ENCODE data around the gene MKRN2OS. TPM values are rescaled to one million over a fixed set of nuclear protein-coding genes. Genes with fewer than 3 reads are reported as not detected.

Gene MKRN2OS
- total RNA-seq = not detected
- long read RNA-seq, partial matches to known transcripts = 0 of 6 reads
- long read RNA-seq, other reads (novel, unspliced or antisense) = 6 of 6 reads

GRCh38 chr3:12545473-12545791 is at the start of gene MKRN2OS:
Gene MKRN2OS, minus strand, starts transcription at chr3:12545499. Its CDS starts 35 bp downstream, at chr3:12545464.
- no peak for DNase-seq (ENCODE audit: low spot score)

GRCh38 chr3:12593473-12593872 is 48.2 kb upstream of the MKRN2OS start:
- DNase-seq (ENCODE audit: low spot score) = no peak

GRCh38 chr3:12591997-12592715 is 46.9 kb upstream of the MKRN2OS start:
- DNase-seq (ENCODE audit: low spot score) = no peak

- no peak for DNase-seq (ENCODE audit: low spot score)
Observed at GRCh38 chr3:12591456-12591855, 46.2 kb upstream of the MKRN2OS start.

- no peak for DNase-seq (ENCODE audit: low spot score)
Observed at GRCh38 chr3:12590096-12590495, 44.8 kb upstream of the MKRN2OS start.

GRCh38 chr3:12588039-12589009 is 43.0 kb upstream of the MKRN2OS start:
- DNase-seq (ENCODE audit: low spot score) = no peak

GRCh38 chr3:12586403-12586802 is 41.1 kb upstream of the MKRN2OS start:
- DNase-seq (ENCODE audit: low spot score) = no peak

GRCh38 chr3:12585970-12586369 is 40.7 kb upstream of the MKRN2OS start:
- no peak for DNase-seq (ENCODE audit: low spot score)

GRCh38 chr3:12585181-12585580 is 39.9 kb upstream of the MKRN2OS start:
- DNase-seq (ENCODE audit: low spot score) = no peak

GRCh38 chr3:12584083-12584482 is 38.8 kb upstream of the MKRN2OS start:
- DNase-seq (ENCODE audit: low spot score) = no peak

GRCh38 chr3:12583280-12583679 is 38.0 kb upstream of the MKRN2OS start:
- no peak for DNase-seq (ENCODE audit: low spot score)

GRCh38 chr3:12582730-12583129 is 37.4 kb upstream of the MKRN2OS start:
- DNase-seq (ENCODE audit: low spot score) = no peak

GRCh38 chr3:12579905-12580304 is 34.6 kb upstream of the MKRN2OS start:
- DNase-seq (ENCODE audit: low spot score) = no peak

GRCh38 chr3:12579456-12579855 is 34.2 kb upstream of the MKRN2OS start:
- no peak for DNase-seq (ENCODE audit: low spot score)

GRCh38 chr3:12578742-12579141 is 33.4 kb upstream of the MKRN2OS start:
- DNase-seq (ENCODE audit: low spot score) = no peak

GRCh38 chr3:12577379-12577778 is 32.1 kb upstream of the MKRN2OS start:
- DNase-seq (ENCODE audit: low spot score) = no peak

GRCh38 chr3:12574661-12575060 is 29.4 kb upstream of the MKRN2OS start:
- DNase-seq (ENCODE audit: low spot score) = no peak

- no peak for DNase-seq (ENCODE audit: low spot score)
Observed at GRCh38 chr3:12574131-12574530, 28.8 kb upstream of the MKRN2OS start.

- no peak for DNase-seq (ENCODE audit: low spot score)
Observed at GRCh38 chr3:12571986-12572385, 26.7 kb upstream of the MKRN2OS start.

- DNase-seq (ENCODE audit: low spot score) = no peak
Observed at GRCh38 chr3:12569836-12570235, 24.5 kb upstream of the MKRN2OS start.

GRCh38 chr3:12568747-12569146 is 23.4 kb upstream of the MKRN2OS start:
- DNase-seq (ENCODE audit: low spot score) = no peak

- no peak for DNase-seq (ENCODE audit: low spot score)
Observed at GRCh38 chr3:12566976-12567375, 21.7 kb upstream of the MKRN2OS start.

All from mesenteric fat pad (tissue), 1 donor.